ENCODE measurements around the gene SSMEM1. TPM values are rescaled to one million over a fixed set of nuclear protein-coding genes. Genes with fewer than 3 reads are reported as not detected.

The SSMEM1 gene
- total and polyA plus RNA-seq, 4 donors: not detected

- no peak for TF ChIP-seq CTCF (IDR thresholded peaks at IDR 0.05; ENCODE audit: control extremely low read depth, extremely low read depth)
- Histone ChIP-seq H3K9ac (ENCODE audit: insufficient read depth in 1 of 2, low read length in 2 of 2) (no peak overlapping the region), H3K9me3 (ENCODE audit: control insufficient read depth in 4 of 4, insufficient read depth in 3 of 4, low read length in 3 of 4) (no peaks in the 10 kb centered on the region), H3K36me3 (ENCODE audit: control insufficient read depth in 4 of 4, insufficient read depth in 4 of 4, low read length in 4 of 4) (no peaks in the 10 kb centered on the region), H3K27ac (ENCODE audit: low read depth in 1 of 2, low read length in 1 of 2) (no peak overlapping the region), H3K4me1 (ENCODE audit: control insufficient read depth in 5 of 5, insufficient read depth in 5 of 5, low read length in 5 of 5) (no peaks in the 10 kb centered on the region), H3K4me3 (no peak overlapping the region), H3K27me3 (ENCODE audit: control insufficient read depth in 3 of 3, insufficient read depth in 3 of 3, low read length in 2 of 3) (no peaks in the 10 kb centered on the region)
- 89 to 94% methylated on average over 1 of the region's 1 CpG for WGBS, 2 donors
- DNase-seq: no peak
- no peak for ATAC-seq (ENCODE audit: insufficient read depth, low FRiP score)
These were observed 9.1 kb downstream of the SSMEM1 start for GRCh38 chr7:130216750-130217149.

- Histone ChIP-seq H3K27ac (ENCODE audit: low read depth in 1 of 2, low read length in 1 of 2) (no peak overlapping the region), H3K9me3 (ENCODE audit: control insufficient read depth in 4 of 4, insufficient read depth in 3 of 4, low read length in 3 of 4) (no peaks in the 10 kb centered on the region), H3K36me3 (ENCODE audit: control insufficient read depth in 4 of 4, insufficient read depth in 4 of 4, low read length in 4 of 4) (no peaks in the 10 kb centered on the region), H3K4me3 (no peak overlapping the region), H3K4me1 (ENCODE audit: control insufficient read depth in 5 of 5, insufficient read depth in 5 of 5, low read length in 5 of 5) (no peaks in the 10 kb centered on the region), H3K9ac (ENCODE audit: insufficient read depth in 1 of 2, low read length in 2 of 2) (no peak overlapping the region), H3K27me3 (ENCODE audit: control insufficient read depth in 3 of 3, insufficient read depth in 3 of 3, low read length in 2 of 3) (no peaks in the 10 kb centered on the region)
- 90 to 94% methylated on average over 5 of the region's 5 CpGs for WGBS, 2 donors
- ATAC-seq (ENCODE audit: insufficient read depth, low FRiP score) (no peak), DNase-seq (no peak)
- TF ChIP-seq CTCF (IDR thresholded peaks at IDR 0.05; ENCODE audit: control extremely low read depth, extremely low read depth): no peak
These were observed 11.4 kb downstream of the SSMEM1 start for GRCh38 chr7:130218806-130219620.

- Histone ChIP-seq H3K9me3 (ENCODE audit: control insufficient read depth in 4 of 4, insufficient read depth in 3 of 4, low read length in 3 of 4) (no peaks in the 10 kb centered on the region), H3K4me1 (ENCODE audit: control insufficient read depth in 5 of 5, insufficient read depth in 5 of 5, low read length in 5 of 5) (no peaks in the 10 kb centered on the region), H3K4me3 (no peak overlapping the region), H3K36me3 (ENCODE audit: control insufficient read depth in 4 of 4, insufficient read depth in 4 of 4, low read length in 4 of 4) (no peaks in the 10 kb centered on the region), H3K27me3 (ENCODE audit: control insufficient read depth in 3 of 3, insufficient read depth in 3 of 3, low read length in 2 of 3) (no peaks in the 10 kb centered on the region), H3K9ac (ENCODE audit: insufficient read depth in 1 of 2, low read length in 2 of 2) (no peak overlapping the region), H3K27ac (ENCODE audit: low read depth in 1 of 2, low read length in 1 of 2) (no peak overlapping the region)
- 71 to 87% methylated on average over 9 of the region's 9 CpGs for WGBS, 2 donors
- ATAC-seq (ENCODE audit: insufficient read depth, low FRiP score) (no peak), DNase-seq (peak in 2 of 3 donors; percentile 44 to 52)
- no peak for TF ChIP-seq CTCF (IDR thresholded peaks at IDR 0.05; ENCODE audit: control extremely low read depth, extremely low read depth)
These were observed 12.2 kb downstream of the SSMEM1 start for GRCh38 chr7:130219871-130220270.

Data from lung (tissue), 12 donors.